ENCODE data around the gene NEK1. TPM values are rescaled to one million over a fixed set of nuclear protein-coding genes. Genes with fewer than 3 reads are reported as not detected.

The NEK1 gene
- total RNA-seq, 1 experiment from 2014 or later, result 12.3 TPM

GRCh38 chr4:169573889-169574288, 38.5 kb downstream of the NEK1 start:
- Histone ChIP-seq H3K23ac (ENCODE audit: insufficient read length, low read depth, low read length) (no peak overlapping the region), H3K4ac (ENCODE audit: low read depth, low read length) (no peak overlapping the region), H3T11ph (ENCODE audit: low read length) (no peak overlapping the region), H3K18ac (ENCODE audit: insufficient read length, low read depth, low read length) (no peak overlapping the region), H3K23me2 (ENCODE audit: insufficient read length, low read depth, low read length, poor library complexity, severe bottlenecking) (no peaks in the 10 kb centered on the region), H4K91ac (ENCODE audit: insufficient read length, low read depth, low read length) (no peak overlapping the region), H3K4me1 (ENCODE audit: insufficient read depth, low read length) (no peaks in the 10 kb centered on the region), H4K20me1 (ENCODE audit: control insufficient read depth, insufficient read depth, insufficient read length) (no peaks in the 10 kb centered on the region), H2AFZ (ENCODE audit: low read length) (no peak overlapping the region), H3K14ac (ENCODE audit: insufficient read depth, low read length) (no peak overlapping the region), H3K79me2 (ENCODE audit: insufficient read depth, low read length) (no peaks in the 10 kb centered on the region), H3K4me2 (ENCODE audit: insufficient read depth, insufficient read length, low read length) (no peak overlapping the region), H4K8ac (replicated peaks; ENCODE audit: insufficient read length, low read depth, low read length) (no peak overlapping the region), H2AK5ac (ENCODE audit: insufficient read length, low read length) (no peak overlapping the region), H2BK15ac (ENCODE audit: low read depth, low read length) (no peak overlapping the region), H3K27ac (ENCODE audit: insufficient read length, low read depth, low read length) (no peak overlapping the region), H3K27me3 (ENCODE audit: insufficient read depth, low read length) (no peaks in the 10 kb centered on the region; the same call in 1 of the 2 replicates), H3K9me3 (ENCODE audit: control insufficient read depth, low read depth, low read length) (no peaks in the 10 kb centered on the region), H2BK120ac (ENCODE audit: low read depth, low read length, poor library complexity, severe bottlenecking) (no peak overlapping the region), H3K56ac (ENCODE audit: insufficient read length, low read depth, low read length) (no peak overlapping the region), H2BK5ac (ENCODE audit: insufficient read length, low read length) (no peak overlapping the region), H2BK12ac (ENCODE audit: insufficient read length, low read depth, low read length) (no peak overlapping the region), H3K79me1 (ENCODE audit: insufficient read depth, low read depth, low read length, poor library complexity, severe bottlenecking) (no peaks in the 10 kb centered on the region), H2BK20ac (ENCODE audit: low read depth, low read length, poor library complexity, severe bottlenecking) (no peak overlapping the region), H4K5ac (ENCODE audit: insufficient read length, low read depth, low read length) (no peak overlapping the region), H3K9ac (ENCODE audit: extremely low read depth, insufficient read length, low read length) (no peak overlapping the region)
- Mint-ChIP-seq H3K36me3 (ENCODE audit: insufficient read depth in 1 of 3, low read depth in 3 of 3) (peaks cover 5 to 16% (median 13%) of the 10 kb centered on the region in 3 experiments; a peak in 6 of 7 replicates), H3K9me3 (no peaks in the 10 kb centered on the region), H3K27me3 (ENCODE audit: low read depth) (no peaks in the 10 kb centered on the region), H3K4me3 (no peak overlapping the region), H3K27ac (no peak overlapping the region), H3K4me1 (no peaks in the 10 kb centered on the region)
- WGBS (ENCODE audit: extremely low coverage, insufficient read length, low lambda C conversion rate), result no CpG with 5 or more reads among the region's 1 CpG
- DNase-seq, result no peak
- no peak for TF ChIP-seq CTCF (conservative IDR thresholded peaks at IDR 0.05)

Measured in H9 (cell line).